Glomerular endothelial cell (primary cell): ENCODE data around the gene FCN1. TPM values are rescaled to one million over a fixed set of nuclear protein-coding genes. Genes with fewer than 3 reads are reported as not detected.

Experiments
- DNase-seq: peaks from one replicate; pipeline ENCODE4 v3.0.0-alpha.2; 2011; ENCODE audit warnings: low read depth, low spot score; ENCODE audit errors: extremely low read depth
- total RNA-seq: library from RNA; depleted of rRNA; stranded (reverse); fragments of >200 nt; gene quantifications from 2 replicates; pipeline ENCODE4 v1.2.3, GENCODE V29; 2015

Gene FCN1
- total RNA-seq, 1 donor from 2014 or later, result not detected

- no peak for DNase-seq
Measured at GRCh38 chr9:134915046-134915985, 2.4 kb downstream of the FCN1 start.

GRCh38 chr9:134914501-134914834, 3.2 kb downstream of the FCN1 start:
- DNase-seq, result no peak

- no peak for DNase-seq
Measured at GRCh38 chr9:134913713-134914500, 3.8 kb downstream of the FCN1 start.

GRCh38 chr9:134913041-134913712, 4.5 kb downstream of the FCN1 start:
- DNase-seq, result no peak

- no peak for DNase-seq
Measured at GRCh38 chr9:134912126-134912840, 5.4 kb downstream of the FCN1 start.

GRCh38 chr9:134909511-134910481, 7.9 kb downstream of the FCN1 start:
- no peak for DNase-seq

- no peak for DNase-seq
Measured at GRCh38 chr9:134908524-134909309, 9.0 kb downstream of the FCN1 start.

- DNase-seq, result no peak
Measured at GRCh38 chr9:134902936-134903335, 14.8 kb downstream of the FCN1 start.

GRCh38 chr9:134899818-134900217, 17.9 kb downstream of the FCN1 start:
- no peak for DNase-seq

- no peak for DNase-seq
Measured at GRCh38 chr9:134899168-134899567, 18.5 kb downstream of the FCN1 start.

- no peak for DNase-seq
Measured at GRCh38 chr9:134898319-134898718, 19.4 kb downstream of the FCN1 start.

- no peak for DNase-seq
Measured at GRCh38 chr9:134897584-134898170, 20.0 kb downstream of the FCN1 start.

GRCh38 chr9:134896834-134897583, 20.7 kb downstream of the FCN1 start:
- DNase-seq, result no peak

GRCh38 chr9:134895908-134896833, 21.5 kb downstream of the FCN1 start:
- DNase-seq, result peak; percentile 54

- no peak for DNase-seq
Measured at GRCh38 chr9:134895567-134895907, 22.2 kb downstream of the FCN1 start.

GRCh38 chr9:134895097-134895496, 22.6 kb downstream of the FCN1 start:
- no peak for DNase-seq
